ENCODE data around the gene LRIT3.

- no peak for TF ChIP-seq CTCF (conservative IDR thresholded peaks at IDR 0.05; ENCODE audit: low read length)
- TF ChIP-seq EZH2phosphoT487 (IDR thresholded peaks at IDR 0.05; ENCODE audit: borderline replicate concordance, low read depth, low read length) = no peak
Measured at GRCh38 chr4:109913596-109914241, 65.8 kb downstream of the LRIT3 start.

Measured in OCI-LY7 (cell line).